ENCODE results near the gene LANCL1.

Gene LANCL1

DNA sequence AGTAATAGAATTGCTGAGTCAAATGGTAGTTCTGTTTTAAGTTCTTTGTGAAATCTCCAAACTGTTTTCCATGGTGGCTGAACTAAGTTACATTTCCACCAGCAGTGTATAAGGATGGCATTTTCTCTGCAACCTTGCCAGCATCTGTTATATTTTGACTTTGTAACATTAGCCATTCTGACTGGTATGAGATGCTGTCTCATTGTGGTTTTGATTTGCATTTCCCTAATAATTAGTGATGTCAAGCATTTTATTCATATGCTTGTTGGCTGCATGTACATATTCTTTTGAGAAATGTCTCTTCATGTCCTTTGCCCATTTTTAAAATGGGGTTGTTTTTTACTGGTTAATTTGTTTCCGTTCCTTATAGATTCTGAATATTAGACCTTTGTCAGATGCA is 63.9 kb downstream of the LANCL1 start:
- no peaks in the 10 kb centered on the region for H3K36me3 ChIP-seq (ENCODE audit: control insufficient read depth in 2 of 2, insufficient read depth in 1 of 2, low read length in 2 of 2)
- no peaks in the 10 kb centered on the region for H3K4me1 ChIP-seq (ENCODE audit: control insufficient read depth, insufficient read depth, low read length)
- H3K4me3 ChIP-seq (ENCODE audit: low read depth, low read length): no peak overlapping the region
- CTCF ChIA-PET: no interaction called here
- POLR2A ChIA-PET: no interaction called here
- no peaks in the 10 kb centered on the region for H3K9me3 ChIP-seq (ENCODE audit: control insufficient read depth, insufficient read depth, low read depth, low read length)
- TF ChIP-seq, protein P1, sequence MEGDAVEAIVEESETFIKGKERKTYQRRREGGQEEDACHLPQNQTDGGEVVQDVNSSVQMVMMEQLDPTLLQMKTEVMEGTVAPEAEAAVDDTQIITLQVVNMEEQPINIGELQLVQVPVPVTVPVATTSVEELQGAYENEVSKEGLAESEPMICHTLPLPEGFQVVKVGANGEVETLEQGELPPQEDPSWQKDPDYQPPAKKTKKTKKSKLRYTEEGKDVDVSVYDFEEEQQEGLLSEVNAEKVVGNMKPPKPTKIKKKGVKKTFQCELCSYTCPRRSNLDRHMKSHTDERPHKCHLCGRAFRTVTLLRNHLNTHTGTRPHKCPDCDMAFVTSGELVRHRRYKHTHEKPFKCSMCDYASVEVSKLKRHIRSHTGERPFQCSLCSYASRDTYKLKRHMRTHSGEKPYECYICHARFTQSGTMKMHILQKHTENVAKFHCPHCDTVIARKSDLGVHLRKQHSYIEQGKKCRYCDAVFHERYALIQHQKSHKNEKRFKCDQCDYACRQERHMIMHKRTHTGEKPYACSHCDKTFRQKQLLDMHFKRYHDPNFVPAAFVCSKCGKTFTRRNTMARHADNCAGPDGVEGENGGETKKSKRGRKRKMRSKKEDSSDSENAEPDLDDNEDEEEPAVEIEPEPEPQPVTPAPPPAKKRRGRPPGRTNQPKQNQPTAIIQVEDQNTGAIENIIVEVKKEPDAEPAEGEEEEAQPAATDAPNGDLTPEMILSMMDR (tag by site-specific recombination; IDR thresholded peaks at IDR 0.05): no peak
- TF ChIP-seq ZBTB7A (tag by site-specific recombination; IDR thresholded peaks at IDR 0.05; ENCODE audit: low read depth) (no peak), ZEB2 (tag by site-specific recombination; IDR thresholded peaks at IDR 0.05) (no peak), TCF7L2 (IDR thresholded peaks at IDR 0.05; ENCODE audit: borderline replicate concordance, low read depth, low read length) (no peak), EGR2 (tag by site-specific recombination; IDR thresholded peaks at IDR 0.05; ENCODE audit: low read depth) (no peak), ZNF629 (tag by site-specific recombination; IDR thresholded peaks at IDR 0.05) (no peak), ZNF623 (tag by site-specific recombination; IDR thresholded peaks at IDR 0.05) (no peak), ZNF274 (IDR thresholded peaks at IDR 0.05; ENCODE audit: low read length) (no peak), ZNF274 (tag by site-specific recombination; IDR thresholded peaks at IDR 0.05; ENCODE audit: borderline replicate concordance) (no peak), ZNF211 (tag by site-specific recombination; IDR thresholded peaks at IDR 0.05; ENCODE audit: low read depth) (no peak), ZNF423 (tag by site-specific recombination; IDR thresholded peaks at IDR 0.05) (no peak), YY2 (tag by site-specific recombination; IDR thresholded peaks at IDR 0.05) (no peak), ZNF114 (tag by site-specific recombination; IDR thresholded peaks at IDR 0.05) (no peak), ZBTB17 (tag by site-specific recombination; IDR thresholded peaks at IDR 0.05) (no peak), ZFHX2 (tag by site-specific recombination; conservative IDR thresholded peaks at IDR 0.05) (no peak), KLF10 (tag by site-specific recombination; IDR thresholded peaks at IDR 0.05) (no peak), ZNF776 (tag by site-specific recombination; IDR thresholded peaks at IDR 0.05; ENCODE audit: borderline replicate concordance) (no peak), ZNF324 (tag by site-specific recombination; IDR thresholded peaks at IDR 0.05) (no peak), ZNF571 (tag by site-specific recombination; IDR thresholded peaks at IDR 0.05) (no peak)
- TF ChIP-seq, protein P2, sequence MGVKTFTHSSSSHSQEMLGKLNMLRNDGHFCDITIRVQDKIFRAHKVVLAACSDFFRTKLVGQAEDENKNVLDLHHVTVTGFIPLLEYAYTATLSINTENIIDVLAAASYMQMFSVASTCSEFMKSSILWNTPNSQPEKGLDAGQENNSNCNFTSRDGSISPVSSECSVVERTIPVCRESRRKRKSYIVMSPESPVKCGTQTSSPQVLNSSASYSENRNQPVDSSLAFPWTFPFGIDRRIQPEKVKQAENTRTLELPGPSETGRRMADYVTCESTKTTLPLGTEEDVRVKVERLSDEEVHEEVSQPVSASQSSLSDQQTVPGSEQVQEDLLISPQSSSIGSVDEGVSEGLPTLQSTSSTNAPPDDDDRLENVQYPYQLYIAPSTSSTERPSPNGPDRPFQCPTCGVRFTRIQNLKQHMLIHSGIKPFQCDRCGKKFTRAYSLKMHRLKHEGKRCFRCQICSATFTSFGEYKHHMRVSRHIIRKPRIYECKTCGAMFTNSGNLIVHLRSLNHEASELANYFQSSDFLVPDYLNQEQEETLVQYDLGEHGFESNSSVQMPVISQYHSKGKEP (tag by site-specific recombination; IDR thresholded peaks at IDR 0.05): no peak
- no peak overlapping the region for H3K27ac ChIP-seq (ENCODE audit: extremely low read depth, low read depth, low read length)

DNA sequence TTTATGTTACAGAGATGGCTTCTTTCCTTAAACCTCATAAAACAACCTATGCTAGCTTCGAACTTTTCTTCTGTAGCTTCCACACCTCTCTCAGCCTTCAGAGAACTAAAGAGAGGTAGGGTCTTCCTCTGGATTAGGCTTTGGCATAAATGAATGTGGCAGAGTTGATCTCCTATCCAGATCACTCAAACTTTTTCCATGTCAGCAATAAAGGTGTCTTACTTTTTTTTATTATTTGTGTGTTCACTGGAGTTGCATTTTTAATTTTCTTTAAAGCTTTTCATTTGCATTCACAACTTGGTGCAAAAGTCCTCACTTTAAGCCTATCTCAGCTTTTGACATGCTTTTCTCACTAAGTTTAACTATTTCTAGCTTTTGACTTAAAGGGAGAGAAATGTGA is 66.0 kb downstream of the LANCL1 start:
- H3K9me3 ChIP-seq (ENCODE audit: control insufficient read depth, insufficient read depth, low read depth, low read length): no peaks in the 10 kb centered on the region
- H3K36me3 ChIP-seq (ENCODE audit: control insufficient read depth in 2 of 2, insufficient read depth in 1 of 2, low read length in 2 of 2): no peaks in the 10 kb centered on the region
- no peak overlapping the region for H3K27ac ChIP-seq (ENCODE audit: extremely low read depth, low read depth, low read length)
- no peak for TF ChIP-seq RBAK (tag by site-specific recombination; IDR thresholded peaks at IDR 0.05)
- TF ChIP-seq, protein P1 (tag by site-specific recombination; IDR thresholded peaks at IDR 0.05): no peak
- TF ChIP-seq KLF1 (tag by site-specific recombination; IDR thresholded peaks at IDR 0.05): no peak
- no peak for TF ChIP-seq ZNF174 (tag by site-specific recombination; IDR thresholded peaks at IDR 0.05)
- TF ChIP-seq, protein P3, sequence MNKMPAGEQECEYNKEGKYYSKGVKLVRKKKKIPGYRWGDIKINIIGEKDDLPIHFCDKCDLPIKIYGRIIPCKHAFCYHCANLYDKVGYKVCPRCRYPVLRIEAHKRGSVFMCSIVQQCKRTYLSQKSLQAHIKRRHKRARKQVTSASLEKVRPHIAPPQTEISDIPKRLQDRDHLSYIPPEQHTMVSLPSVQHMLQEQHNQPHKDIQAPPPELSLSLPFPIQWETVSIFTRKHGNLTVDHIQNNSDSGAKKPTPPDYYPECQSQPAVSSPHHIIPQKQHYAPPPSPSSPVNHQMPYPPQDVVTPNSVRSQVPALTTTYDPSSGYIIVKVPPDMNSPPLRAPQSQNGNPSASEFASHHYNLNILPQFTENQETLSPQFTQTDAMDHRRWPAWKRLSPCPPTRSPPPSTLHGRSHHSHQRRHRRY (tag by site-specific recombination; IDR thresholded peaks at IDR 0.05): no peak
- no peak for TF ChIP-seq HOXC10 (CRISPR knock-in tag; IDR thresholded peaks at IDR 0.05)
- TF ChIP-seq ZNF660 (tag by site-specific recombination; IDR thresholded peaks at IDR 0.05): no peak
- no peak for TF ChIP-seq ZNF747 (tag by site-specific recombination; IDR thresholded peaks at IDR 0.05)
- no peak for TF ChIP-seq SALL2 (tag by site-specific recombination; IDR thresholded peaks at IDR 0.05; ENCODE audit: borderline replicate concordance)
- ChIA-PET CTCF (no interaction called here), POLR2A (no interaction called here)
- H3K4me3 ChIP-seq (ENCODE audit: low read depth, low read length): no peak overlapping the region
- no peaks in the 10 kb centered on the region for H3K4me1 ChIP-seq (ENCODE audit: control insufficient read depth, insufficient read depth, low read length)
